GM12872 (cell line): ENCODE measurements around the gene NEUROD1.

Experiments used
- CTCF ChIP-seq: IDR thresholded peaks from 3 replicates; pipeline ENCODE4 v1.5.1; 2011; ENCODE audit warnings: low read depth, mild to moderate bottlenecking, low read length, moderate library complexity; ENCODE audit not compliant: insufficient read depth

Gene NEUROD1

GRCh38 chr2:181660181-181660580 lies 20.1 kb downstream of the NEUROD1 start:
- TF ChIP-seq CTCF = no peak

- no peak for TF ChIP-seq CTCF
These were observed 21.9 kb downstream of the NEUROD1 start for GRCh38 chr2:181658444-181658843.

- no peak for TF ChIP-seq CTCF
These were observed 22.9 kb downstream of the NEUROD1 start for GRCh38 chr2:181657379-181657778.

GRCh38 chr2:181656450-181657291 lies 23.6 kb downstream of the NEUROD1 start, which contains the start of gene CERKL:
Gene CERKL, minus strand, starts transcription at chr2:181657105. Its CDS starts 99 bp downstream, at chr2:181657006.
- TF ChIP-seq CTCF = peak; percentile 31; the same call in 1 of the 3 replicates

- TF ChIP-seq CTCF = no peak
These were observed 24.8 kb downstream of the NEUROD1 start for GRCh38 chr2:181655519-181655918.

- no peak for TF ChIP-seq CTCF
These were observed 30.8 kb downstream of the NEUROD1 start for GRCh38 chr2:181649436-181649979.

- no peak for TF ChIP-seq CTCF
These were observed 31.7 kb downstream of the NEUROD1 start for GRCh38 chr2:181648478-181649155.
